ENCODE data around the gene CHMP3.
"Not testable (repeated sequence)": the region's sequence is repeated elsewhere in the genome, so short reads cannot be mapped to it uniquely, and the experiment has no call there.

CHMP3 gene

GRCh38 chr2:86512034-86512433, 51.2 kb downstream of the CHMP3 start:
- DNase-seq (ENCODE audit: low read depth, low spot score): no peak

- no peak for DNase-seq (ENCODE audit: low read depth, low spot score)
Observed at GRCh38 chr2:86510436-86510933, 52.8 kb downstream of the CHMP3 start.

- DNase-seq (ENCODE audit: low read depth, low spot score): no peak
Observed at GRCh38 chr2:86507600-86507999, 55.6 kb downstream of the CHMP3 start.

GRCh38 chr2:86500325-86501083, 62.7 kb downstream of the CHMP3 start:
- no peak for DNase-seq (ENCODE audit: low read depth, low spot score)

GRCh38 chr2:86499326-86499725, 63.9 kb downstream of the CHMP3 start:
- DNase-seq (ENCODE audit: low read depth, low spot score): no peak

- DNase-seq (ENCODE audit: low read depth, low spot score): no peak
Observed at GRCh38 chr2:86498468-86499260, 64.6 kb downstream of the CHMP3 start.

- DNase-seq (ENCODE audit: low read depth, low spot score): not testable (repeated sequence)
Observed at GRCh38 chr2:86496391-86496790, 66.9 kb downstream of the CHMP3 start.

GRCh38 chr2:86492048-86492453, 71.2 kb downstream of the CHMP3 start:
- DNase-seq (ENCODE audit: low read depth, low spot score): no peak

- DNase-seq (ENCODE audit: low read depth, low spot score): no peak
Observed at GRCh38 chr2:86491088-86491487, 72.2 kb downstream of the CHMP3 start.

- DNase-seq (ENCODE audit: low read depth, low spot score): no peak
Observed at GRCh38 chr2:86490245-86490644, 73.0 kb downstream of the CHMP3 start.

- DNase-seq (ENCODE audit: low read depth, low spot score): no peak
Observed at GRCh38 chr2:86489542-86489941, 73.7 kb downstream of the CHMP3 start.

- DNase-seq (ENCODE audit: low read depth, low spot score): no peak
Observed at GRCh38 chr2:86488561-86489250, 74.5 kb downstream of the CHMP3 start.

GRCh38 chr2:86487062-86487461, 76.2 kb downstream of the CHMP3 start:
- no peak for DNase-seq (ENCODE audit: low read depth, low spot score)

- DNase-seq (ENCODE audit: low read depth, low spot score): no peak
Observed at GRCh38 chr2:86485802-86486201, 77.4 kb downstream of the CHMP3 start.

- no peak for DNase-seq (ENCODE audit: low read depth, low spot score)
Observed at GRCh38 chr2:86485103-86485502, 78.1 kb downstream of the CHMP3 start.

GRCh38 chr2:86484385-86484784, 78.9 kb downstream of the CHMP3 start:
- no peak for DNase-seq (ENCODE audit: low read depth, low spot score)

GRCh38 chr2:86482034-86482433, 81.2 kb downstream of the CHMP3 start:
- no peak for DNase-seq (ENCODE audit: low read depth, low spot score)

GRCh38 chr2:86480105-86480504, 83.1 kb downstream of the CHMP3 start:
- no peak for DNase-seq (ENCODE audit: low read depth, low spot score)

- no peak for DNase-seq (ENCODE audit: low read depth, low spot score)
Observed at GRCh38 chr2:86477349-86477748, 85.9 kb downstream of the CHMP3 start.

GRCh38 chr2:86476918-86477317, 86.3 kb downstream of the CHMP3 start:
- DNase-seq (ENCODE audit: low read depth, low spot score): no peak

- no peak for DNase-seq (ENCODE audit: low read depth, low spot score)
Observed at GRCh38 chr2:86476092-86476491, 87.2 kb downstream of the CHMP3 start.

GRCh38 chr2:86471637-86472036, 91.6 kb downstream of the CHMP3 start:
- no peak for DNase-seq (ENCODE audit: low read depth, low spot score)
